Coronary artery (tissue), 2 donors: ENCODE results near the gene ANKRA2.

Source experiments
- DNase-seq: peaks from one replicate; pipeline ENCODE4 v3.0.0-alpha.2; 2017; ENCODE audit warnings: low spot score
- H3K27ac ChIP-seq, 2 donors: fragments of 200-600 bp; sonication (generic); one replicate each; pipeline ENCODE4 v1.5.1; 2016 to 2019
- H3K4me3 ChIP-seq: fragments of 200-600 bp; sonication (generic); 2 replicates; pipeline ENCODE4 v1.5.1; 2016; ENCODE audit warnings: mild to moderate bottlenecking, moderate library complexity
- CTCF ChIP-seq: fragments of 200-600 bp; sonication (generic); IDR thresholded peaks from one replicate; pipeline ENCODE4 v1.5.1; 2019; ENCODE audit warnings: antibody characterized with exemption

ANKRA2 gene

GRCh38 chr5:73506459-73506955 lies 58.9 kb downstream of the ANKRA2 start:
- no peak overlapping the region for H3K27ac ChIP-seq
- H3K4me3 ChIP-seq = no peak overlapping the region
- no peak for TF ChIP-seq CTCF
- no peak for DNase-seq
